SJSA1 (cell line): ENCODE results near the gene IL17C. TPM values are rescaled to one million over a fixed set of nuclear protein-coding genes. Genes with fewer than 3 reads are reported as not detected.

Experiments
- DNase-seq, 2 experiments: peaks; one replicate each; pipeline ENCODE4 v3.0.0-alpha.2; 2015 to 2020; ENCODE audit warnings: low spot score in 2 of 2, low read depth in 1 of 2
- H3K27ac ChIP-seq: fragments of 250-450 bp; sonication (Bioruptor Pico); 2 replicates; pipeline ENCODE4 v1.5.1; 2020; ENCODE audit warnings: mild to moderate bottlenecking, moderate library complexity
- H3K27me3 ChIP-seq: fragments of 250-450 bp; sonication (Bioruptor Pico); replicated peaks from 2 replicates; pipeline ENCODE4 v1.5.1; 2020; ENCODE audit warnings: mild to moderate bottlenecking, moderate library complexity
- H3K36me3 ChIP-seq: fragments of 250-450 bp; sonication (Bioruptor Pico); 2 replicates; pipeline ENCODE4 v1.5.1; 2020; ENCODE audit warnings: mild to moderate bottlenecking
- H3K4me1 ChIP-seq: fragments of 250-450 bp; sonication (Bioruptor Pico); replicated peaks from 2 replicates; pipeline ENCODE4 v1.6.1; 2021; ENCODE audit warnings: mild to moderate bottlenecking
- H3K4me3 ChIP-seq: fragments of 250-450 bp; sonication (Bioruptor Pico); 2 replicates; pipeline ENCODE4 v1.5.1; 2020; ENCODE audit warnings: mild to moderate bottlenecking
- H3K9me3 ChIP-seq: fragments of 250-450 bp; sonication (Bioruptor Pico); replicated peaks from 2 replicates; pipeline ENCODE4 v1.5.1; 2020; ENCODE audit warnings: mild to moderate bottlenecking
- total RNA-seq: library from RNA; depleted of rRNA; stranded (reverse); fragments of >200 nt; shearing (Covaris generic); gene quantifications from 2 replicates; pipeline ENCODE4 v1.2.3, GENCODE V29; 2014; rRNA removed

The IL17C gene, protein sequence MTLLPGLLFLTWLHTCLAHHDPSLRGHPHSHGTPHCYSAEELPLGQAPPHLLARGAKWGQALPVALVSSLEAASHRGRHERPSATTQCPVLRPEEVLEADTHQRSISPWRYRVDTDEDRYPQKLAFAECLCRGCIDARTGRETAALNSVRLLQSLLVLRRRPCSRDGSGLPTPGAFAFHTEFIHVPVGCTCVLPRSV
- not detected in 2 replicates for total RNA-seq

DNA sequence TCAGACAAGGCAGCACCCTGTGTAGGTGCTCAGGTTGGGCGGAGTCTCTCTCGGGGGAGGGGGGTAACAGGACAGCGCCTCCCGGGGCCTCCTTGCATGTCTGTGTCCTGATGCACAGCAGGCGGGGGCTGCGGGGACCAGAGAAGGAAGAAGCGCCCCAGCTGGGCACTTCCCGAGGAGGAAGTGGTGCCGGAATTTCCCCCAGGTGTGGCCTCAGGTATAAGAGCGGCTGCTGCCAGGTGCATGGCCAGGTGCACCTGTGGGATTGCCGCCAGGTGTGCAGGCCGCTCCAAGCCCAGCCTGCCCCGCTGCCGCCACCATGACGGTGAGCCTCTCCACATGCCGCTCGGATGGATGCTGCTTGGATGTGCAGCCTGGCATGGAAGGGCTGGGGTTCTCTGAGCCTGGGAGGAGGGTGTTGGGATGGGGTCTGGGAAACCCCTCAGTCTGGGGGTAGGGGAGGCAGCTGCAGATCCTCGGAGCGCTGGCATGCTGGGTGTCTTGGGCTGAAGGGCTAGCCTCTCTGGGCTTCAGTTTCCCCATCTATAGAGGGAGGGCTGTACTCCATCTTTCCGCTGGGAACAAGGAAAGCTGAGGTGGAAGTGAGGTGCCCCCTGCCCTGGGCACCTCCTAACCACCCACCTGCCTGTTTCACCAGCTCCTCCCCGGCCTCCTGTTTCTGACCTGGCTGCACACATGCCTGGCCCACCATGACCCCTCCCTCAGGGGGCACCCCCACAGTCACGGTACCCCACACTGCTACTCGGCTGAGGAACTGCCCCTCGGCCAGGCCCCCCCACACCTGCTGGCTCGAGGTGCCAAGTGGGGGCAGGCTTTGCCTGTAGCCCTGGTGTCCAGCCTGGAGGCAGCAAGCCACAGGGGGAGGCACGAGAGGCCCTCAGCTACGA is at the start of gene IL17C:
Gene IL17C (plus strand): TSS at position 250 of the 908 bp plus-strand sequence. CDS start 70 bp downstream, at position 320.
- no peaks in the 10 kb centered on the region for H3K9me3 ChIP-seq
- no peak within 1 kb of the TSS for H3K4me3 ChIP-seq
- peaks cover 26% of the 10 kb centered on the region for H3K27me3 ChIP-seq
- H3K27ac ChIP-seq, result no peak within 1 kb of the TSS
- no peak for DNase-seq
- H3K36me3 ChIP-seq, result peaks cover 9% of the 10 kb centered on the region
- no peaks in the 10 kb centered on the region for H3K4me1 ChIP-seq

DNA sequence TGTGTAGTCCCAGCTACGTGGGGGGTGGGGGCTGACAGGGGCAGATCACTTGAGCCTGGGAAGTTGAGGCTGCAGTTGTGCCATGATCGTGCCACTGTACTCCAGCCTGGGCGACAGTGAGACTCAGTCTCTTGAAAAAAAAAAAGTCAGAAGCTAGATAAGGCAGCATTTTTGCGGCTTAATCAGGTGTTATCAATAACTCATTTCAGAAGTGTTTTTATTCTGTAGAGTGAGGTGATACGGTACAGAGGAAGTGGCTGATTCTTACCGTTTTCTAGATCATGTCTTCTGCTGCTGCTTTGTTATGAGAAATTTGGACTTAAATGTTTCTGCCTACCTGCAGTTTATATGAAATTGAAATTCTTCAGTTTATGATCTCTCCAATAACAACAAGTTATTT is 49.6 kb upstream of the IL17C start:
- no peak for DNase-seq
- Histone ChIP-seq H3K9me3 (no peaks in the 10 kb centered on the region), H3K4me3 (no peak overlapping the region)

DNA sequence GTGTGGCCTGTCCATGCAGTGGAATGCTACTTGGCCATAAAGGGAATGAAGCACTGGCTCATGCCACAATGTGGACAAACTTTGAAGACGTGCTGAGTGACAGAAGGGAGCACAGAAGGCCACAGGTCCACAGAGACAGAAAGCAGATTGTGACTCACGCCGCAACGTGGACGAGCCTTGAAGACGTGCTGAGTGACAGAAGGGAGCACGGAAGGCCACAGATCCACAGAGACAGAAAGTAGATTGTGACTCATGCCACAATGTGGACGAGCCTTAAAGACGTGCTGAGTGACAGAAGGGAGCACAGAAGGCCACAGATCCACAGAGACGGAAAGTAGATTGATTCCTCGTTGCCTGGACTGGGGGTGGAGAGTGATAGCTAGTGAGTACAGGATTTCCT is 48.9 kb upstream of the IL17C start:
- Histone ChIP-seq H3K27me3 (no peaks in the 10 kb centered on the region), H3K4me3 (no peak overlapping the region), H3K9me3 (no peaks in the 10 kb centered on the region), H3K36me3 (peaks cover 83% of the 10 kb centered on the region), H3K4me1 (no peaks in the 10 kb centered on the region), H3K27ac (no peak overlapping the region)
- no peak for DNase-seq

More for the DNA sequence above, 49.6 kb upstream of the IL17C start:
- no peak overlapping the region for H3K27ac ChIP-seq
- H3K27me3 ChIP-seq, result no peaks in the 10 kb centered on the region
- no peaks in the 10 kb centered on the region for H3K4me1 ChIP-seq
- peaks cover 83% of the 10 kb centered on the region for H3K36me3 ChIP-seq

DNA sequence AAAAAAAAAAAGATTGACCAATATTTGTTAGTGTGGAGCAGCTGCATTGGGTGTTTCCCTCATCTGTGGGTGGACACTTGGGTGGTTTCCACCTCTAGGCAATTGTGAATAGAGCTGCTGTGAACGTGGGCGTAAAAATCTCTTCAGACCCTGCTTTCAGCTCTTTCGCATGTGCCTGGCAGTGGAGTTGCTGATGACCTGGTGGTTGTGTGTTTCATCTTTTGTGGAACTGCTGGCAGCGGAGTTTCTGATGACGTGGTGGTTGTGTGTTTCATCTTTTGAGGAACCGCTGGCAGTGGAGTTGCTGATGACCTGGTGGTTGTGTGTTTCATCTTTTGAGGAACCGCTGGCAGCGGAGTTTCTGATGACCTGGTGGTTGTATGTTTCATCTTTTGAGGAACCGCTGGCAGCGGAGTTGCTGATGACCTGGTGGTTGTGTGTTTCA is 46.8 kb upstream of the IL17C start:
- no peaks in the 10 kb centered on the region for H3K4me1 ChIP-seq
- H3K27ac ChIP-seq, result no peak overlapping the region
- no peaks in the 10 kb centered on the region for H3K27me3 ChIP-seq
- no peaks in the 10 kb centered on the region for H3K9me3 ChIP-seq
- no peak overlapping the region for H3K4me3 ChIP-seq
- H3K36me3 ChIP-seq, result peaks cover 65% of the 10 kb centered on the region
- no peak for DNase-seq

DNA sequence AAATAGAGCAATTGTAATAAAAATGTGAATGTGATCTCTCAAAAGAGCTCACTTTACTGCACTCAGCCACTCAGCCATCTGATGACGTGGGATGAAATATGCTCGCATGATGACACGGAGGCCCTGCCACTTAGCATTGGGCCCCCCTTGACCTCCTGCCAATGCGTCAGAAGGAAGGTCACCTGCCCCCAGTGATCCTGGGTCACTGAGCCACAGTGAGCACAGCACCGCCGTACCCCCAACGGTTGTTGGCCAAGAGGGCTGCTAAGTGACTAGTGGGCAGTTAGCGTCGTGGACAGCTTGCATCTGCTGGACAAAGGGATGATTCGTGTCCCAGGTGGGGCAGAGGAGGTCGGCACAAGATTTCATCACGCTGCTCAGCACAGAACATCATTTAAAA is 45.3 kb upstream of the IL17C start:
- no peak for DNase-seq
- no peaks in the 10 kb centered on the region for H3K4me1 ChIP-seq
- no peaks in the 10 kb centered on the region for H3K9me3 ChIP-seq

DNA sequence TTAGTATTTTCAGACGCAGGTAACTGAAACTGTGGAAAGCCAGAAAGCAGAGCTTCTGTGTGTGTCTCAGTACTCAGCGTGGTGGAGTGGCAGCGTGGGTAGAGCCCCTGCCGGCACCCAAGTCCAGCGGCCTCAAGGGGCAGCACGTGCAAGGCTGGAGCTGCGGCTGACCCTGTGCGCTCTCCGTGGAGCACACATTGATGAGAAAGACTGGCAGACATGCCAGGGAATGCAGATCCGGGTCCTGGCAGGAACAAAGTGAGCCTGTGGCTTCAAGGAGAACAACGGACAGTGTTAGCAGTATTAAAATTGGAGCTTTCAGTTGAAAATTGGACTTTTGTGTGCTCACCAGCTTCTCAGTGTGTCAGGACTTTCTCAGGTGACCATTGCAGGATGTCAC is 44.9 kb upstream of the IL17C start:
- no peak for DNase-seq
- H3K27me3 ChIP-seq, result no peaks in the 10 kb centered on the region
- no peaks in the 10 kb centered on the region for H3K4me1 ChIP-seq
- no peak overlapping the region for H3K27ac ChIP-seq
- peaks cover 57% of the 10 kb centered on the region for H3K36me3 ChIP-seq
- H3K4me3 ChIP-seq, result no peak overlapping the region
- no peaks in the 10 kb centered on the region for H3K9me3 ChIP-seq

More for the DNA sequence above, 45.3 kb upstream of the IL17C start:
- H3K27me3 ChIP-seq, result no peaks in the 10 kb centered on the region
- H3K36me3 ChIP-seq, result peaks cover 57% of the 10 kb centered on the region
- H3K4me3 ChIP-seq, result no peak overlapping the region
- no peak overlapping the region for H3K27ac ChIP-seq

DNA sequence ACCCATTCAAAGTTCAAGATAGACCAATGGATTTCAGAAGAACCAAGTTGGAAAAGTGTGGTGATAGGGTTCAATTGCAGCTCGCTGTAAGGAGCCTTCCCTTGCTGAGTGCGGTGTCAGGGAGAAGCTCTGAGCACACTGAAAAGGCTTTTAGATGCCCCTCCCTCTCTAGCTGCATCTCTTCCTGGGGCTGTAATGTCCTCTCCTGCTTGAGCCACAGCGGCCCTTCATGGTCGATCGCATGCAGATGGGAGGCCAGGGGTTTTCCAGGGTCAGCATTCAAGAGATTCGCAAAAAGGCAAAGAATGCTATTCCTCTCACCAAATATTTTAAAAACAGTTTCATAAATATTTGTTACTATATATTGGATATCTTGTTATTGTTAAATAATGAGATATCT is 44.5 kb upstream of the IL17C start:
- Histone ChIP-seq H3K9me3 (no peaks in the 10 kb centered on the region), H3K4me1 (no peaks in the 10 kb centered on the region), H3K27me3 (no peaks in the 10 kb centered on the region), H3K4me3 (no peak overlapping the region), H3K27ac (no peak overlapping the region), H3K36me3 (peaks cover 58% of the 10 kb centered on the region)
- DNase-seq, result no peak

DNA sequence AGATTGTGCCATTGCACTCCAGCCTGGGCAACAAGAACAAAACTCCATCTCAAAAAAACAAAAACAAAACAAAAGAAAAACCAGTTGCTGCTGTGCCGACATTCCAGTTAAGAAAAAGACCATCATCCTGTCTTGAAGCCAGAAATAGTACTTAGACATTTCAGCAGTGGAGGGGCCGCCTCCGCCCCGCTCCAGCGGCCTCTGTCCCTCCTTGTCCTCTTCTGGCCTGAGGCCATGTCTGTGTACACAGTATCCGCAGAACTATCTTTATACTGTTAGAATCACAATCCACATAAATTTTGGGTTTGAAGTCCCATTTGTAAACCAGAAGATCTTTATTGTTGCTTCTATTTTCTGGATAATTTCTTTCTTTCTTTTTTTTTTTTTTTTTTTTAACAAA is 43.3 kb upstream of the IL17C start:
- Histone ChIP-seq H3K4me3 (no peak overlapping the region), H3K9me3 (no peaks in the 10 kb centered on the region), H3K27ac (no peak overlapping the region), H3K36me3 (peaks cover 60% of the 10 kb centered on the region), H3K4me1 (no peaks in the 10 kb centered on the region), H3K27me3 (no peaks in the 10 kb centered on the region)
- no peak for DNase-seq

DNA sequence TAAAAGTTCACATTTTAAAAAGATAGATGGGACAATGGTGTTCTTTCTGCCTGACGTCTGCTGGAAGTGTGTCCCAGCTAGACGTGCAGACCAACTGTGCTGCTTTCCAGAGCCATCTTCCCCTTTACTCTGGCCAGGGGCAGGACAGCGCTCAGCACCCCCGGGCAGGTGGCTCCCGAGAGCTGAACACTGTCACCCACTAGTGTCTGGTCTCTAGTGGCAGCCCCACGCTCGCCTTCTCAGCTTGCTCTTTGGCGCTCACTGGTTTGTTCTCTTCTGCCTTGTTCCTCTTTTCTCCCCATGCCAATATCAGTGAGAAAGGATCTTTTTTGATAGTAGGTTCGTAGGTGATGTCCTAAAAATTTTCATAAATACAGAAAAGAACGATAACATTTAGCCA is 42.5 kb upstream of the IL17C start:
- Histone ChIP-seq H3K4me3 (no peak overlapping the region), H3K27ac (no peak overlapping the region), H3K27me3 (no peaks in the 10 kb centered on the region), H3K4me1 (no peaks in the 10 kb centered on the region), H3K36me3 (peaks cover 62% of the 10 kb centered on the region), H3K9me3 (no peaks in the 10 kb centered on the region)
- DNase-seq, result no peak

DNA sequence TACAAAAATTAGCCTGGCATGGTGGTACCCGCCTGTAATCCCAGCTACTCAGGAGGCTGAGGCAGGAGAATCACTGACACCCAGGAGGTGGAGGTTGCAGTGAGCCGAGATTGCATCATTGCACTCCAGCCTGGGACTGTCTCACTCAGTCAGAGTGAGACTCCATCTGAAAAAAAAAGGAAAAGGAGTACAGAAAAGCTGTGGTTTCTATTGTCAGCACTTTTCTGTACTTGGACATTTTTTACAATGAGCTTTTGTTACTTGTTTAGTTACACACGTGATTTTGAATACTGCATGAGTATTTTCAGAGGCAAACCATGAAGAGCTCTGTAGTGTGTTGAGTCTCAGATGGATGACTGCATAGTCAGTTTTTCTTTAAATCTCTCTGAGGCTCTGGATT is 41.9 kb upstream of the IL17C start:
- Histone ChIP-seq H3K27ac (no peak overlapping the region), H3K4me1 (no peaks in the 10 kb centered on the region), H3K36me3 (peaks cover 63% of the 10 kb centered on the region), H3K9me3 (no peaks in the 10 kb centered on the region), H3K27me3 (no peaks in the 10 kb centered on the region), H3K4me3 (no peak overlapping the region)
- DNase-seq, result no peak

DNA sequence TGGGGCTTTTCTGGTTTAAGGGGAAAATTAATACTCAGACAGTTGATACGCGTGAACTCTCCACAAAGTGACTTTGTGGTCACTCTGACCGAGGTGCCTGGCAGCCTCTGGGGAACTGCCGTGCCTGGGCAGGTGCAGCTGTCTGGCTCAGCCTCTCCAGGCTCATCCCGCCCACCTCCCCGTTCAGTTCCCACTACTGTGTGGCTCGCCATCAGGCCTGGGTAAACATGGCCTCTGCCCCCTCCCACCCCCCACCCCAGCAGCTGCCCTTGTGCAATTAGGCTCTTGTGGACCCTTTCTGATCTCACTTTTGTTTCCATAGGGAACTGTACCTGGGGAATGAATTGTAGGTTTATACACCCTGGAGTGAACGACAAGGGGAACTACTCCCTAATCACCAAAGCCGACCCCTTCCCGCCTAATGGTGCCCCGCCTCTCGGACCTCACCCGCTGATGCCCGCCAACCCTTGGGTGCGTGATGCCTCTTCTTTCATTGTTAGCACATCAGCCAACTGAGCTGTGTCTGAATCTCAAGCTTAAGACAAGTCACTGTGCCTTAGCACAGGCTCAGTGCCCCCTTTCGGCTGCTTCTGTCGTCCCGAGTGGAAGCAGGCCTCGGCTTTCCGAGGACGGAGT is 40.4 kb upstream of the IL17C start:
- Histone ChIP-seq H3K27ac (no peak overlapping the region), H3K4me3 (no peak overlapping the region), H3K27me3 (no peaks in the 10 kb centered on the region), H3K36me3 (peaks cover 65% of the 10 kb centered on the region), H3K9me3 (no peaks in the 10 kb centered on the region), H3K4me1 (no peaks in the 10 kb centered on the region)
- no peak for DNase-seq

DNA sequence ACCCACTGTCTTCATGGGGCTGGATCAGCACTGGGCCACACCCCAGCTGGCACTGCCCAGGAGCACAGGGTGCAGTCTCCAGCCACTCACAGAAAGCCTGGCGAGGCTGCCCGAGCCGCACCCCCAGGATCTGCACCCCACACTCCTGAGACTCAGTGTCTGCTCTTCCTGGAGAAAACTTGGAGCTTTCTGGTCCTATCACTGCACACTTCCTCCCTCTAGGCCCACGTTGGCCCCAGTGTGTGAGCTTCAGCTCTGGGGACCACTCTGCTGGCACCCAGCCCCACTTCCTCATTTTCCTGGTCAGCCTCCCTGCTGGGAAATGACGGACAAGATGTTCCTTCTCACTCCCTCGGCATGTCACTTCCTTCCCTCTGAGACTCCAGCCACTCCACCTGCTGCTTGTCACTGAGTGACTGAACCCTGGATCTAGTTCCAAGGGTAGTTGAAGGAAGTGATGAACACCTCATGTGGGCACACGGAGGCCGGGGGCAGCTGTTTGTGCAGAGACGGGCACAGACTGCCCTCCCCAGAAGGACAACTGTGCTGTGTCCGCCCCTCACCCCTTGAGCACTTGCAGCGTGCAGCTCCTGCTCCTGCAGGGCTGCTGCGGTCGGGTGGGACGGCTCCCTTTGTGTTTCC is 39.2 kb upstream of the IL17C start:
- H3K27ac ChIP-seq, result no peak overlapping the region
- DNase-seq, result no peak
- H3K4me3 ChIP-seq, result no peak overlapping the region
- no peaks in the 10 kb centered on the region for H3K27me3 ChIP-seq
- H3K9me3 ChIP-seq, result no peaks in the 10 kb centered on the region
- H3K4me1 ChIP-seq, result no peaks in the 10 kb centered on the region
- H3K36me3 ChIP-seq, result peaks cover 59% of the 10 kb centered on the region

DNA sequence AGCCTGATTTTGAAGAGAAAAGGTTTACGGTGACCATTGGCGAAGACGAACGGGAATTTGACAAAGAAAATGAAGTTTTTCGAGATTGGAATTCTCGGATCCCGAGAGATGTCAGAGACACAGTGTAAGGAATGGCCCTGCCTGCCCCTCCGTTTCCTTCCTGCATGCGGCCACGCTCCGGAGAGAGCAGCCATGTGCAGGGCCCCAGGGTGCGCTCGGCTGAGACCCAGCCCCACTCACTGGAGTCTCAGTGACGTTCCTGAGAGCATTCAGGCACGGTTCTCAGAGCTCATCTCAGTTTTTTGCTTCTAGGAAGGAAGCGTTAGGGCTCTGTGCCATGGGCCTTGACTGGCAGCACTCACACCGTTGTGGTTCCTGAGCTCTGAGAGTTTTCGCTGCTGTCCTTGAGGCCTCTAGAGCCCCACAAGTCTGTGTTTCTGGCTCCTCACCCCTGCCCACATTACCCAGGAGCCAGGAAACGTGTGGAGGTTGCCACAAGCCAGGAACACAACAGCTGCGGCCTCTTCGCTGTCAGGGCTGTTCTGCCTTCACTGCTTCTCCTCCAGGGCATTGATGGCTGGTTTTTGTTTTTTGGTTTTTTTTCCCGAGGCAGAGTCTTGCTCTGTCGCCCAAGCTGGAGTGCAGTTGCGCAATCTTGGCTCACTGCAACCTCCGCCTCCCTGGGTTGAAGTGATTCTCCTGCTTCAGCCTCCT is 38.4 kb upstream of the IL17C start:
- Histone ChIP-seq H3K36me3 (peaks cover 65% of the 10 kb centered on the region), H3K27ac (no peak overlapping the region), H3K27me3 (no peaks in the 10 kb centered on the region), H3K4me1 (no peaks in the 10 kb centered on the region), H3K9me3 (no peaks in the 10 kb centered on the region), H3K4me3 (no peak overlapping the region)
- no peak for DNase-seq
